Stimulated activated naive B cell treated with anti-CD40 and anti-IgM and Interleukin-4, amounts not matched to agents 10 μg/mL and 1 μg/mL and 100 μg/mL, for 72 hours (primary cell): Measurements from ENCODE around the gene GGCX.

Experiments used
- ATAC-seq, 2 donors: fragments of 150-1000 bp; cut with Tn5 transposase; replicated peaks; 2 replicates each; pipeline ENCODE4 v1.10.0; 2021; ENCODE audit warnings: moderate library complexity in 1 of 2
- DNase-seq: peaks from one replicate; pipeline ENCODE4 v3.0.0; 2021
- H3K27ac Mint-ChIP-seq: one replicate; pipeline ENCODE4 v1.8.0; 2022; ENCODE audit warnings: mild to moderate bottlenecking, mixed read lengths
- H3K27me3 Mint-ChIP-seq, 2 donors: one replicate each; pipeline ENCODE4 v1.8.0; 2022; ENCODE audit warnings: mixed read lengths in 2 of 2
- H3K36me3 Mint-ChIP-seq, 2 donors: one replicate each; pipeline ENCODE4 v1.8.0; 2022; ENCODE audit warnings: mixed read lengths in 2 of 2, mild to moderate bottlenecking in 1 of 2
- H3K4me1 Mint-ChIP-seq, 2 donors: one replicate each; pipeline ENCODE4 v1.8.0; 2022; ENCODE audit warnings: mixed read lengths in 2 of 2, mild to moderate bottlenecking in 1 of 2
- H3K4me3 Mint-ChIP-seq, 2 donors: one replicate each; pipeline ENCODE4 v1.8.0; 2022; ENCODE audit warnings: mild to moderate bottlenecking in 2 of 2, mixed read lengths in 2 of 2, moderate library complexity in 1 of 2
- H3K9me3 Mint-ChIP-seq, 2 donors: one replicate each; pipeline ENCODE4 v1.8.0; 2022; ENCODE audit warnings: mixed read lengths in 2 of 2, mild to moderate bottlenecking in 1 of 2

GGCX gene

DNA sequence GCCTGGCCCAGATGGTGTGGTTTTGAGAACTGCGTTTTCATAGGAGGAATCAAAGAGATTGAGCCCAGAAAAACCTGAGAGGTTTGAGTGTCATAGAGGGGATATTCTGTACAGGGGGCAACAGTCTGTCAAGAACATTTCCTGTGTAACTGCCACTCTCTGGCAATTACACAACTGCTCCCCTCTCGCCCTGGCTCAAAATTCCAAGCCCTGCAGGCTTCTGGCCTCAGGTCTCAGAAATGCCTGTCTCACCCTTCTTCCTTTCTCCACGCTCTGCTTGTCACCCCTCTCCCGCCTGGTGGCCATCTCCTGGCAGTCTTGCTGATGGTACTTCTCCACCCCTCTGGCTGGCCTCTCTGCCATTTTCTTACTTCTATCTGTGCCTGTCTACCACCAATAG, 26.9 kb upstream of the GGCX start:
- no peaks in the 10 kb centered on the region for H3K9me3 Mint-ChIP-seq
- H3K27ac Mint-ChIP-seq: no peak overlapping the region
- no peaks in the 10 kb centered on the region for H3K27me3 Mint-ChIP-seq
- peaks cover 34 to 48% of the 10 kb centered on the region in 2 donors for H3K4me1 Mint-ChIP-seq
- DNase-seq: no peak
- peaks cover 4 to 8% of the 10 kb centered on the region in 2 donors for H3K36me3 Mint-ChIP-seq
- ATAC-seq: no peak
- no peak overlapping the region for H3K4me3 Mint-ChIP-seq

DNA sequence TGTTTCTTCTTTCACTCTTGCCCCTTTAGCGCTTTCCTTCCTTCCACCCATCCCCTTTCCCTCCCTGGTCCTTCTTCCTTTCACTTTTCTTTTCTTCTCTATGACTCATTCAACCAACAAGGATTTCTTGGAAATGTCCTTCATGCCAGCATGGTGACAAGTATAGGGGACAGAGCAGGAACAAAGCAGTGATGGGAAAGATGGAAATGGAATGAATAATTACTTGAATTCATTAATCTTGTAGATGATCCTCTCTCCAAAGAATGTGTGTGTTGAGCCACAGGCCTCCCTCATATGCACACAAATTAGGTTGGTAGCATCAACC, 24.4 kb upstream of the GGCX start:
- H3K36me3 Mint-ChIP-seq: peaks cover 16 to 26% of the 10 kb centered on the region in 2 donors
- H3K27me3 Mint-ChIP-seq: no peaks in the 10 kb centered on the region
- peaks cover 42 to 66% of the 10 kb centered on the region in 2 donors for H3K4me1 Mint-ChIP-seq
- peak overlapping the region; percentile 85 for H3K4me3 Mint-ChIP-seq
- H3K9me3 Mint-ChIP-seq: no peaks in the 10 kb centered on the region
- ATAC-seq: no peak
- DNase-seq: no peak
- peak overlapping the region; percentile 85 for H3K27ac Mint-ChIP-seq

- ATAC-seq (peak; percentile 74 to 76), DNase-seq (no peak)
- no peaks in the 10 kb centered on the region for H3K27me3 Mint-ChIP-seq
- no peaks in the 10 kb centered on the region for H3K9me3 Mint-ChIP-seq
- H3K4me3 Mint-ChIP-seq: peak overlapping the region; percentile 85
- peaks cover 42 to 69% of the 10 kb centered on the region in 2 donors for H3K4me1 Mint-ChIP-seq
- peak overlapping the region; percentile 85 for H3K27ac Mint-ChIP-seq
- H3K36me3 Mint-ChIP-seq: peaks cover 19 to 30% of the 10 kb centered on the region in 2 donors
Observed at GRCh38 chr2:85584857-85585780, 23.8 kb upstream of the GGCX start.

- peaks cover 45 to 77% of the 10 kb centered on the region in 2 donors for H3K4me1 Mint-ChIP-seq
- peaks cover 19 to 34% of the 10 kb centered on the region in 2 donors for H3K36me3 Mint-ChIP-seq
- ATAC-seq: peak; percentile 51 to 56
- no peaks in the 10 kb centered on the region for H3K9me3 Mint-ChIP-seq
- no peak for DNase-seq
- peak within 1 kb of the TSS; percentile 85 for H3K4me3 Mint-ChIP-seq
- no peaks in the 10 kb centered on the region for H3K27me3 Mint-ChIP-seq
- H3K27ac Mint-ChIP-seq: peak within 1 kb of the TSS; percentile 85
Observed at GRCh38 chr2:85584354-85584856, 23.1 kb upstream of the GGCX start, which contains the start of gene VAMP5. Gene VAMP5 (plus strand): TSS chr2:85584431. CDS start chr2:85584491, 60 bp downstream.

- peaks cover 48 to 79% of the 10 kb centered on the region in 2 donors for H3K4me1 Mint-ChIP-seq
- peaks cover 21 to 40% of the 10 kb centered on the region in 2 donors for H3K36me3 Mint-ChIP-seq
- H3K27me3 Mint-ChIP-seq: no peaks in the 10 kb centered on the region
- DNase-seq (no peak), ATAC-seq (peak in 1 of 2 donors; percentile 1)
- peak overlapping the region; percentile 62 for H3K27ac Mint-ChIP-seq
- no peaks in the 10 kb centered on the region for H3K9me3 Mint-ChIP-seq
- peak overlapping the region; percentile 85 for H3K4me3 Mint-ChIP-seq
Observed at GRCh38 chr2:85583667-85584353, 22.5 kb upstream of the GGCX start.

GRCh38 chr2:85582492-85582891, 21.2 kb upstream of the GGCX start:
- Mint-ChIP-seq H3K9me3 (no peaks in the 10 kb centered on the region), H3K4me1 (peaks cover 44 to 79% of the 10 kb centered on the region in 2 donors), H3K27me3 (no peaks in the 10 kb centered on the region), H3K4me3 (no peak overlapping the region), H3K27ac (peak overlapping the region; percentile 45), H3K36me3 (peaks cover 24 to 42% of the 10 kb centered on the region in 2 donors)
- DNase-seq (no peak), ATAC-seq (no peak)

DNA sequence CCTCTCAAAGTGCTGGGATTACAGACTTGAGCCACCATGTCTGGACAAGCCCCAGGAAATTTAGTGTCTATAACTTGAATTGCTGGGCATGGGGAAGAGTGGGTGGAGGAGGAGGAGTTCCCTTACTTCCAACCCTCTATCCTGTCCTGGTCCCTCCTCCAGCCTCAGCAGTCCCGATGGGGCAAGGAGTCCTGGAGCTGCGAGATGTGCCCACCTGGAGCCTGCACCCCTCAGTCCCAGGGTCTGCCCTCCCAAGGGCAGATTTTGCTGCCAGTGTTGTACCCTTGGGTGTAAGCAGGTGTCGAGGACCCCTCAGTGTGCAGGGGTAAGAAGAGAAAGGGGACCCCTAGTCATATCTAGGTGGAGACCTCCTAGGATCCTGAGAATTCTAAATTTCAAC, 18.9 kb upstream of the GGCX start:
- Mint-ChIP-seq H3K4me1 (peaks cover 39 to 68% of the 10 kb centered on the region in 2 donors), H3K27ac (no peak overlapping the region)

GRCh38 chr2:85579266-85579935, 18.1 kb upstream of the GGCX start:
- Mint-ChIP-seq H3K9me3 (no peaks in the 10 kb centered on the region), H3K4me3 (peak overlapping the region; percentile 92 to 99), H3K27me3 (no peaks in the 10 kb centered on the region), H3K36me3 (peaks cover 24 to 38% of the 10 kb centered on the region in 2 donors), H3K27ac (peak overlapping the region; percentile 78), H3K4me1 (peaks cover 32 to 61% of the 10 kb centered on the region in 2 donors)
- DNase-seq (no peak), ATAC-seq (no peak)

More for the DNA sequence above, 18.9 kb upstream of the GGCX start:
- DNase-seq: no peak
- no peaks in the 10 kb centered on the region for H3K9me3 Mint-ChIP-seq
- peaks cover 24 to 40% of the 10 kb centered on the region in 2 donors for H3K36me3 Mint-ChIP-seq
- no peaks in the 10 kb centered on the region for H3K27me3 Mint-ChIP-seq
- H3K4me3 Mint-ChIP-seq: peak overlapping the region; percentile 8 to 29
- ATAC-seq: no peak

- H3K27ac Mint-ChIP-seq: peak overlapping the region; percentile 96
- ATAC-seq: peak; percentile 86 to 87
- H3K9me3 Mint-ChIP-seq: no peaks in the 10 kb centered on the region
- DNase-seq: peak; percentile 47
- no peaks in the 10 kb centered on the region for H3K27me3 Mint-ChIP-seq
- H3K36me3 Mint-ChIP-seq: peaks cover 24 to 37% of the 10 kb centered on the region in 2 donors
- peaks cover 29 to 55% of the 10 kb centered on the region in 2 donors for H3K4me1 Mint-ChIP-seq
- peak overlapping the region; percentile 92 to 99 for H3K4me3 Mint-ChIP-seq
Observed at GRCh38 chr2:85578243-85579180, 17.2 kb upstream of the GGCX start.

GRCh38 chr2:85577386-85578242, 16.3 kb upstream of the GGCX start, which contains the start of gene VAMP8:
Gene VAMP8 (plus strand): TSS chr2:85577586. CDS start chr2:85577647, 61 bp downstream.
- peaks cover 21 to 29% of the 10 kb centered on the region in 2 donors for H3K36me3 Mint-ChIP-seq
- H3K27me3 Mint-ChIP-seq: no peaks in the 10 kb centered on the region
- peak within 1 kb of the TSS; percentile 92 to 99 for H3K4me3 Mint-ChIP-seq
- peak within 1 kb of the TSS; percentile 96 for H3K27ac Mint-ChIP-seq
- ATAC-seq (peak; percentile 78), DNase-seq (peak; percentile 46)
- H3K4me1 Mint-ChIP-seq: peaks cover 26 to 46% of the 10 kb centered on the region in 2 donors
- H3K9me3 Mint-ChIP-seq: no peaks in the 10 kb centered on the region

- peaks cover 21 to 41% of the 10 kb centered on the region in 2 donors for H3K4me1 Mint-ChIP-seq
- DNase-seq (no peak), ATAC-seq (no peak)
- no peaks in the 10 kb centered on the region for H3K9me3 Mint-ChIP-seq
- H3K36me3 Mint-ChIP-seq: peaks cover 16 to 23% of the 10 kb centered on the region in 2 donors
- H3K4me3 Mint-ChIP-seq: peak overlapping the region; percentile 92 to 99
- H3K27me3 Mint-ChIP-seq: no peaks in the 10 kb centered on the region
- H3K27ac Mint-ChIP-seq: peak overlapping the region; percentile 96
Observed at GRCh38 chr2:85577063-85577385, 15.7 kb upstream of the GGCX start.

- no peaks in the 10 kb centered on the region for H3K9me3 Mint-ChIP-seq
- no peak for ATAC-seq
- DNase-seq: no peak
- peaks cover 18 to 35% of the 10 kb centered on the region in 2 donors for H3K4me1 Mint-ChIP-seq
- H3K27me3 Mint-ChIP-seq: no peaks in the 10 kb centered on the region
- no peak overlapping the region for H3K4me3 Mint-ChIP-seq
- peaks cover 8 to 16% of the 10 kb centered on the region in 2 donors for H3K36me3 Mint-ChIP-seq
- no peak overlapping the region for H3K27ac Mint-ChIP-seq
Observed at GRCh38 chr2:85575739-85576138, 14.4 kb upstream of the GGCX start.
